Omental fat pad (tissue), 4 donors: ENCODE data around the gene IDI2. TPM values are rescaled to one million over a fixed set of nuclear protein-coding genes. Genes with fewer than 3 reads are reported as not detected.

Experiments
- ATAC-seq: fragments of 150-250 bp; one replicate; pipeline ENCODE4 v1.9.1; 2016; ENCODE audit warnings: mild to moderate bottlenecking, moderate library complexity; ENCODE audit not compliant: low FRiP score
- DNase-seq: peaks from one replicate; pipeline ENCODE4 v3.0.0-alpha.2; 2019; ENCODE audit warnings: low spot score
- CTCF ChIP-seq, 3 donors: fragments of 450-650 bp; IDR thresholded peaks; one replicate each; pipeline ENCODE4 v1.5.1; 2016 to 2017; ENCODE audit warnings: antibody characterized with exemption in 3 of 3, mild to moderate bottlenecking in 3 of 3, moderate library complexity in 2 of 3
- total RNA-seq, 4 donors: library from RNA; depleted of rRNA; stranded (reverse); fragments of >200 nt; gene quantifications; one replicate each; pipeline ENCODE4 v1.1.0, GENCODE V29; 2016

Gene IDI2
- total RNA-seq, 4 donors from 2014 or later: not detected

GRCh38 chr10:988667-989545 lies 36.8 kb downstream of the IDI2 start:
- DNase-seq (no peak), ATAC-seq (peak; percentile 11)
- TF ChIP-seq CTCF (IDR thresholded peaks at IDR 0.05): no peak

GRCh38 chr10:987870-988666 lies 37.6 kb downstream of the IDI2 start, which contains the start of gene GTPBP4:
Gene GTPBP4 (plus strand): TSS chr10:988434. CDS start chr10:988480, 46 bp downstream.
- DNase-seq: peak; percentile 96
- ATAC-seq: peak; percentile 97
- no peak for TF ChIP-seq CTCF (IDR thresholded peaks at IDR 0.05)

GRCh38 chr10:987620-987869 lies 38.1 kb downstream of the IDI2 start:
- no peak for ATAC-seq
- no peak for TF ChIP-seq CTCF (IDR thresholded peaks at IDR 0.05)
- DNase-seq: no peak

- DNase-seq: no peak
- ATAC-seq: no peak
- no peak for TF ChIP-seq CTCF (IDR thresholded peaks at IDR 0.05)
Observed at GRCh38 chr10:986881-987619, 38.6 kb downstream of the IDI2 start.

GRCh38 chr10:986137-986825 lies 39.4 kb downstream of the IDI2 start:
- DNase-seq (no peak), ATAC-seq (no peak)
- no peak for TF ChIP-seq CTCF (IDR thresholded peaks at IDR 0.05)

GRCh38 chr10:985361-985760 lies 40.3 kb downstream of the IDI2 start:
- DNase-seq (no peak), ATAC-seq (no peak)
- TF ChIP-seq CTCF (IDR thresholded peaks at IDR 0.05): no peak
